Gastrocnemius medialis (tissue), 4 donors: ENCODE results near the gene OR5W2.

Experiments
- POLR2A ChIP-seq, 2 donors: fragments of 450-650 bp; IDR thresholded peaks; one replicate each; pipeline ENCODE4 v1.6.1; 2017; ENCODE audit warnings: antibody characterized with exemption in 2 of 2, mild to moderate bottlenecking in 2 of 2, moderate library complexity in 2 of 2
- TF ChIP-seq, protein P1 (sequence below), 5 experiments: fragments of 450-650 bp in 3 of 5; fragments of 200-600 bp in 2 of 5; sonication (generic) in 2 of 5; IDR thresholded peaks in 4 of 5; conservative IDR thresholded peaks in 1 of 5; 1 replicate in 4 of 5; 2 replicates in 1 of 5; pipeline ENCODE4 v1.5.1; 2016 to 2019; ENCODE audit warnings: antibody characterized with exemption in 5 of 5, mild to moderate bottlenecking in 3 of 5, moderate library complexity in 3 of 5

DNA sequence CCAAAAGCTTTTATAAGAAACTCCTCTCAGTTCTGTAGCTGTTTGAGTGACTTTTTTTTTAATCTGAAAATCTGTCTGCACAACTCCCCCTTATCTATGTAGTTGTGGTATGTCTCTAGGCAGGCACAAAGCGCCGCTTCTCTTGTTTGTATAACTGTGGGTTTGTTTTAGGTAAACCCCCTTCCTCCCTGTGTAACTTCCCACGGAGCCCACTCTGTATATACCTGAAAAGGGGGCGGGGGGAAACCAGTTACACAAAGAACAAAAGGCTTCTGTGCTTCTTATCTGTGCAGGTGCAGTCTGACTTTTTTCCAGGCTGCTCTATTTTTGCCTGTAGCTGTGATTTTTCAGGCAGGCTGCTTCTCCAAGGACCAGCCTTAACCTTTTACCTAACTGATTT lies 42.1 kb upstream of the OR5W2 start:
- TF ChIP-seq POLR2A (IDR thresholded peaks at IDR 0.05), result no peak
- TF ChIP-seq, protein P1, sequence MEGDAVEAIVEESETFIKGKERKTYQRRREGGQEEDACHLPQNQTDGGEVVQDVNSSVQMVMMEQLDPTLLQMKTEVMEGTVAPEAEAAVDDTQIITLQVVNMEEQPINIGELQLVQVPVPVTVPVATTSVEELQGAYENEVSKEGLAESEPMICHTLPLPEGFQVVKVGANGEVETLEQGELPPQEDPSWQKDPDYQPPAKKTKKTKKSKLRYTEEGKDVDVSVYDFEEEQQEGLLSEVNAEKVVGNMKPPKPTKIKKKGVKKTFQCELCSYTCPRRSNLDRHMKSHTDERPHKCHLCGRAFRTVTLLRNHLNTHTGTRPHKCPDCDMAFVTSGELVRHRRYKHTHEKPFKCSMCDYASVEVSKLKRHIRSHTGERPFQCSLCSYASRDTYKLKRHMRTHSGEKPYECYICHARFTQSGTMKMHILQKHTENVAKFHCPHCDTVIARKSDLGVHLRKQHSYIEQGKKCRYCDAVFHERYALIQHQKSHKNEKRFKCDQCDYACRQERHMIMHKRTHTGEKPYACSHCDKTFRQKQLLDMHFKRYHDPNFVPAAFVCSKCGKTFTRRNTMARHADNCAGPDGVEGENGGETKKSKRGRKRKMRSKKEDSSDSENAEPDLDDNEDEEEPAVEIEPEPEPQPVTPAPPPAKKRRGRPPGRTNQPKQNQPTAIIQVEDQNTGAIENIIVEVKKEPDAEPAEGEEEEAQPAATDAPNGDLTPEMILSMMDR (IDR thresholded peaks at IDR 0.05 in 4 of 5, conservative IDR thresholded peaks at IDR 0.05 in 1 of 5), result no peak
